Neuronal stem cell (in vitro differentiated cells): Measurements from ENCODE around the gene PRSS56.

ENCODE experiments used
- DNase-seq: peaks from one replicate; pipeline ENCODE4 v3.0.0-alpha.2; 2013; ENCODE audit warnings: low spot score
- H2AFZ ChIP-seq: one replicate; pipeline ENCODE4 v1.6.1; 2013; ENCODE audit warnings: mild to moderate bottlenecking, low read length, inconsistent platforms
- H2AK5ac ChIP-seq: 2 replicates; pipeline ENCODE4 v1.6.1; 2013; ENCODE audit warnings: low read depth, mild to moderate bottlenecking, inconsistent platforms, low read length, moderate library complexity, mixed read lengths
- H2BK120ac ChIP-seq: 2 replicates; pipeline ENCODE4 v1.6.1; 2013; ENCODE audit warnings: low read depth, mild to moderate bottlenecking, inconsistent platforms, low read length, moderate library complexity, mixed read lengths
- H2BK12ac ChIP-seq: one replicate; pipeline ENCODE4 v1.6.1; 2013; ENCODE audit warnings: low read length, inconsistent platforms
- H2BK15ac ChIP-seq: 2 replicates; pipeline ENCODE4 v1.6.1; 2013; ENCODE audit warnings: mild to moderate bottlenecking, low read length, inconsistent platforms, mixed read lengths
- H2BK5ac ChIP-seq: one replicate; pipeline ENCODE4 v1.6.1; 2013; ENCODE audit warnings: inconsistent platforms, mild to moderate bottlenecking, low read length, moderate library complexity
- H3K14ac ChIP-seq: one replicate; pipeline ENCODE4 v1.6.1; 2013; ENCODE audit warnings: low read length, inconsistent platforms
- H3K18ac ChIP-seq: 2 replicates; pipeline ENCODE4 v1.6.1; 2013; ENCODE audit warnings: low read length, inconsistent platforms
- H3K23ac ChIP-seq: 2 replicates; pipeline ENCODE4 v1.6.1; 2013; ENCODE audit warnings: low read depth, mild to moderate bottlenecking, mixed read lengths, low read length, inconsistent platforms; ENCODE audit not compliant: poor library complexity
- H3K27ac ChIP-seq: replicated peaks from 3 replicates; pipeline ENCODE4 v1.5.1; 2013; ENCODE audit warnings: low read length, inconsistent platforms
- H3K27me3 ChIP-seq, 3 experiments: 2 replicates each; pipeline ENCODE4 v1.6.1; 2013; ENCODE audit warnings: low read length in 3 of 3, mild to moderate bottlenecking in 2 of 3, inconsistent platforms in 1 of 3, low read depth in 1 of 3, mixed read lengths in 1 of 3, moderate library complexity in 1 of 3; ENCODE audit not compliant: control insufficient read depth in 3 of 3, insufficient read depth in 3 of 3
- H3K36me3 ChIP-seq, 2 donors: replicated peaks in 1 of 2; 2 replicates each; pipeline ENCODE4 v1.6.1; 2013; ENCODE audit warnings: low read length in 2 of 2; ENCODE audit not compliant: control insufficient read depth in 2 of 2, insufficient read depth in 2 of 2
- H3K4ac ChIP-seq: 2 replicates; pipeline ENCODE4 v1.6.1; 2013; ENCODE audit warnings: inconsistent platforms, mild to moderate bottlenecking, low read length, moderate library complexity
- H3K4me1 ChIP-seq, 2 donors: 1 replicate in 1 of 2; 2 replicates in 1 of 2; pipeline ENCODE4 v1.6.1; 2013; ENCODE audit warnings: low read length in 2 of 2, low read depth in 1 of 2; ENCODE audit not compliant: control insufficient read depth in 2 of 2, insufficient read depth in 1 of 2
- H3K4me2 ChIP-seq: one replicate; pipeline ENCODE4 v1.6.1; 2013; ENCODE audit warnings: mild to moderate bottlenecking, low read length, inconsistent platforms; ENCODE audit not compliant: insufficient read depth, poor library complexity, severe bottlenecking
- H3K4me3 ChIP-seq, 2 donors: 2 replicates each; pipeline ENCODE4 v1.5.1; 2013; ENCODE audit warnings: low read length in 2 of 2, mild to moderate bottlenecking in 2 of 2, inconsistent platforms in 1 of 2, moderate library complexity in 1 of 2
- H3K79me1 ChIP-seq: one replicate; pipeline ENCODE4 v1.6.1; 2013; ENCODE audit warnings: low read depth, mild to moderate bottlenecking, inconsistent platforms, low read length, moderate library complexity
- H3K9ac ChIP-seq: one replicate; pipeline ENCODE4 v1.6.1; 2013; ENCODE audit warnings: mild to moderate bottlenecking, low read depth, low read length, inconsistent platforms; ENCODE audit not compliant: poor library complexity
- H3K9me3 ChIP-seq, 2 donors: replicated peaks in 1 of 2; 2 replicates each; pipeline versions ENCODE3 to v1.6.1; 2013; ENCODE audit warnings: low read length in 2 of 2, mild to moderate bottlenecking in 2 of 2, inconsistent platforms in 1 of 2, low read depth in 1 of 2, mixed read lengths in 1 of 2, moderate library complexity in 1 of 2; ENCODE audit not compliant: control insufficient read depth in 2 of 2, insufficient read depth in 1 of 2
- H4K8ac ChIP-seq: one replicate; pipeline ENCODE4 v1.6.1; 2013; ENCODE audit warnings: low read depth, mild to moderate bottlenecking, inconsistent platforms, low read length, moderate library complexity
- H4K91ac ChIP-seq: one replicate; pipeline ENCODE4 v1.6.1; 2013; ENCODE audit warnings: low read length, low read depth, mild to moderate bottlenecking, inconsistent platforms; ENCODE audit not compliant: poor library complexity
- WGBS, 2 donors: extraction: QIAGEN DNeasy Blood & Tissue Kit; methylation state at CpG; one replicate each; pipeline ENCODE4 v1.1.7; 2013; ENCODE audit warnings: missing lambda C conversion rate in 2 of 2, mixed read lengths in 1 of 2; ENCODE audit not compliant: insufficient read length in 2 of 2, insufficient replicate concordance in 1 of 2; ENCODE audit errors: extremely low coverage in 2 of 2; 5-methylcytosine and 5-hydroxymethylcytosine counted together

Gene PRSS56

GRCh38 chr2:232533944-232534710 is 13.9 kb downstream of the PRSS56 start:
- H3K9me3 ChIP-seq: peaks cover 0 to 2% of the 10 kb centered on the region in 2 donors
- no peak overlapping the region for H3K23ac ChIP-seq
- H4K8ac ChIP-seq: no peak overlapping the region
- no peaks in the 10 kb centered on the region for H3K36me3 ChIP-seq
- peak overlapping the region; percentile 61 for H3K18ac ChIP-seq
- DNase-seq: no peak
- H3K4me1 ChIP-seq: peaks cover 1 to 9% of the 10 kb centered on the region in 2 donors
- H2AFZ ChIP-seq: peak overlapping the region; percentile 72
- H3K79me1 ChIP-seq: peaks cover 2% of the 10 kb centered on the region
- H3K9ac ChIP-seq: no peak overlapping the region
- peak overlapping the region; percentile 76 for H2AK5ac ChIP-seq
- no peak overlapping the region for H2BK15ac ChIP-seq
- WGBS, 2 donors: no CpG with 5 or more reads among the region's 13 CpGs
- H3K14ac ChIP-seq: no peak overlapping the region
- H2BK12ac ChIP-seq: no peak overlapping the region
- no peak overlapping the region for H3K4me2 ChIP-seq
- no peak overlapping the region for H4K91ac ChIP-seq
- no peak overlapping the region for H3K4ac ChIP-seq
- no peak overlapping the region for H3K4me3 ChIP-seq
- peaks cover 0 to 6% (median 0%) of the 10 kb centered on the region in 3 experiments for H3K27me3 ChIP-seq
- H2BK5ac ChIP-seq: no peak overlapping the region
- H3K27ac ChIP-seq: no peak overlapping the region
- H2BK120ac ChIP-seq: no peak overlapping the region

DNA sequence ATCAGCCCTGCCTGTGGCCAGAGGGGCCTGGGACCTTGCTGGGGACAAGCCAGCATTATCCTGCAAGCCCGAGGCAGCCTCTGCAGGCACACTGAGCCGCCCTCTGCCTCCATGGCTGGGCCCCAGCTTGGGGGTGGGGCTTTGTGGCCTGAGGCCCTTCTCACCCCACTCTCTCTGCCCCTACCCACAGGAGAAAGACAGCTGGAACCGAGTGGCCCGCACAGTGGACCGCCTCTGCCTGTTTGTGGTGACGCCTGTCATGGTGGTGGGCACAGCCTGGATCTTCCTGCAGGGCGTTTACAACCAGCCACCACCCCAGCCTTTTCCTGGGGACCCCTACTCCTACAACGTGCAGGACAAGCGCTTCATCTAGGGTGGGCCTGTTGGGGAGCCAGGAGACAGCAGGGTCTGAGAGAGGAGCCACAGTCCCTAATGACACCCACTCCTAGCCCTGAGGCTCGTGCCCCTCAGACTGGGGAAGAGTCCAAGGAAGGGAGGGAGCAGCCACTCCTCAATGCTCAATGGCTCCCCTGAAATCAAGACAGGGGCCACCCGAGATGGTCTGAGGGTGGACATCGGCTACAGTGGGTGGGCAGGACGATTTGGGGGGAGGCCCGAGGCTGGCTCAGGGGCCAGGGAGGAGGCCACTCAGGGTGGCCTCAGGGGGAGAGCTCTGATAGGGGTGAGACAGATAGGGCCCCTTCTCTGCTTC is 14.9 kb downstream of the PRSS56 start:
- peak overlapping the region; percentile 16 for H2BK12ac ChIP-seq
- H2AFZ ChIP-seq: peak overlapping the region; percentile 72
- no peak overlapping the region for H4K91ac ChIP-seq
- H3K27ac ChIP-seq: no peak overlapping the region
- no peak overlapping the region for H3K23ac ChIP-seq
- H2BK120ac ChIP-seq: peak overlapping the region; percentile 21
- no peaks in the 10 kb centered on the region for H3K36me3 ChIP-seq
- H3K14ac ChIP-seq: peak overlapping the region; percentile 86
- no peak overlapping the region for H3K4ac ChIP-seq
- no peak overlapping the region for H3K9ac ChIP-seq
- no peak overlapping the region for H2BK15ac ChIP-seq
- H2AK5ac ChIP-seq: peak overlapping the region; percentile 92
- H3K4me2 ChIP-seq: no peak overlapping the region
- H3K79me1 ChIP-seq: peaks cover 2% of the 10 kb centered on the region
- H3K18ac ChIP-seq: peak overlapping the region; percentile 24
- no peak overlapping the region for H3K4me3 ChIP-seq
- no peak for DNase-seq
- H4K8ac ChIP-seq: no peak overlapping the region
- H2BK5ac ChIP-seq: peak overlapping the region; percentile 29
- H3K27me3 ChIP-seq: no peaks in the 10 kb centered on the region
- peaks cover 6 to 17% of the 10 kb centered on the region in 2 donors for H3K4me1 ChIP-seq
- WGBS, 2 donors: no CpG with 5 or more reads among the region's 14 CpGs
- peaks cover 0 to 2% of the 10 kb centered on the region in 2 donors for H3K9me3 ChIP-seq

GRCh38 chr2:232535761-232536530 is 15.8 kb downstream of the PRSS56 start:
- Histone ChIP-seq H3K4me1 (peaks cover 6 to 17% of the 10 kb centered on the region in 2 donors), H2BK5ac (no peak overlapping the region), H3K23ac (no peak overlapping the region), H2AFZ (no peak overlapping the region), H4K91ac (no peak overlapping the region), H3K36me3 (no peaks in the 10 kb centered on the region), H3K9ac (no peak overlapping the region), H2BK12ac (no peak overlapping the region), H3K4me2 (no peak overlapping the region), H3K4me3 (no peak overlapping the region), H3K27ac (no peak overlapping the region), H3K79me1 (peaks cover 2% of the 10 kb centered on the region), H2AK5ac (peak overlapping the region; percentile 92), H4K8ac (no peak overlapping the region), H2BK15ac (no peak overlapping the region), H3K4ac (no peak overlapping the region), H3K27me3 (no peaks in the 10 kb centered on the region), H3K9me3 (peaks cover 0 to 2% of the 10 kb centered on the region in 2 donors), H2BK120ac (no peak overlapping the region), H3K14ac (no peak overlapping the region), H3K18ac (no peak overlapping the region)
- no peak for DNase-seq
- WGBS, 2 donors: no CpG with 5 or more reads among the region's 5 CpGs
